H1 (cell line): Measurements from ENCODE around the gene TSPEAR. TPM values are rescaled to one million over a fixed set of nuclear protein-coding genes. Genes with fewer than 3 reads are reported as not detected.

Experiments
- CTCF ChIA-PET: fragments of 300-600 bp; sonication (Branson Sonifier 250); formaldehyde crosslinking; loops from one replicate; lab custom pipeline; 2021; ENCODE audit not compliant: partially characterized antibody; lab: Charles Lee
- POLR2A ChIA-PET: fragments of 300-600 bp; sonication (Branson Sonifier 250); formaldehyde crosslinking; loops from one replicate; lab custom pipeline; 2021; ENCODE audit warnings: inconsistent platforms; ENCODE audit not compliant: partially characterized antibody; lab: Charles Lee
- DNase-seq, 2 experiments: peaks; one replicate each; pipeline versions ENCODE4 v3.0.0 to v3.0.0-alpha.2; 2010 to 2022; ENCODE audit warnings: low spot score in 2 of 2, low read depth in 1 of 2, mixed read lengths in 1 of 2
- FAIRE-seq: peaks from 2 replicates; lab custom pipeline; 2011; peaks lifted over from hg19 to GRCh38; lab: Jason Lieb, UNC
- H2AFZ ChIP-seq: 2 replicates; pipeline ENCODE4 v1.8.1; 2012; ENCODE audit warnings: low read length, inconsistent platforms
- H2AK5ac ChIP-seq: 2 replicates; pipeline ENCODE4 v1.6.1; 2013; ENCODE audit warnings: low read depth, low read length
- H2BK120ac ChIP-seq: replicated peaks from 2 replicates; pipeline ENCODE3; 2013; ENCODE audit warnings: low read depth, low read length, inconsistent platforms
- H2BK12ac ChIP-seq: 2 replicates; pipeline ENCODE4 v1.6.1; 2013; ENCODE audit warnings: low read depth, low read length
- H2BK15ac ChIP-seq: 2 replicates; pipeline ENCODE4 v1.6.1; 2013; ENCODE audit warnings: low read length
- H2BK20ac ChIP-seq: 2 replicates; pipeline ENCODE4 v1.6.1; 2013; ENCODE audit warnings: low read length
- H2BK5ac ChIP-seq: 2 replicates; pipeline ENCODE4 v1.6.1; 2013; ENCODE audit warnings: low read depth, low read length
- H3K14ac ChIP-seq: 2 replicates; pipeline ENCODE4 v1.6.1; 2013; ENCODE audit warnings: inconsistent platforms; ENCODE audit not compliant: insufficient read length
- H3K18ac ChIP-seq: 2 replicates; pipeline ENCODE4 v1.6.1; 2013; ENCODE audit warnings: low read length; ENCODE audit errors: extremely low read depth
- H3K23ac ChIP-seq: 2 replicates; pipeline ENCODE4 v1.6.1; 2013; ENCODE audit warnings: inconsistent platforms; ENCODE audit not compliant: insufficient read length
- H3K23me2 ChIP-seq: 2 replicates; pipeline ENCODE4 v1.6.1; 2013; ENCODE audit warnings: low read depth, low read length
- H3K27ac ChIP-seq: 2 replicates; pipeline ENCODE4 v1.6.1; 2011; ENCODE audit warnings: low read depth, low read length, inconsistent platforms
- H3K27me3 ChIP-seq, 4 experiments: replicated peaks in 1 of 4; 1 replicate in 1 of 4; 2 replicates in 3 of 4; pipeline versions ENCODE4 v1.6.1 to v1.8.1; 2011 to 2013; ENCODE audit warnings: low read length in 3 of 4, mild to moderate bottlenecking in 3 of 4, inconsistent platforms in 2 of 4, mixed read lengths in 2 of 4, moderate library complexity in 1 of 4; ENCODE audit not compliant: control insufficient read depth in 3 of 4, insufficient read depth in 3 of 4; ENCODE audit errors: extremely low read depth in 1 of 4
- H3K36me3 ChIP-seq, 4 experiments: 2 replicates each; pipeline versions ENCODE4 v1.6.1 to v1.8.1; 2011 to 2013; ENCODE audit warnings: mild to moderate bottlenecking in 4 of 4, low read length in 3 of 4, moderate library complexity in 2 of 4, control low read depth in 1 of 4, inconsistent platforms in 1 of 4; ENCODE audit not compliant: insufficient read depth in 4 of 4, control insufficient read depth in 2 of 4
- H3K4ac ChIP-seq: replicated peaks from 2 replicates; pipeline ENCODE3; 2013; ENCODE audit warnings: low read length, low read depth, mixed read lengths, inconsistent platforms; ENCODE audit not compliant: insufficient read length
- H3K4me1 ChIP-seq, 4 experiments: replicated peaks in 1 of 4; 1 replicate in 1 of 4; 2 replicates in 3 of 4; pipeline versions ENCODE4 v1.6.1 to v1.8.1; 2011 to 2013; ENCODE audit warnings: low read length in 3 of 4, inconsistent platforms in 2 of 4, mixed read lengths in 1 of 4; ENCODE audit not compliant: insufficient read depth in 4 of 4, control insufficient read depth in 3 of 4
- H3K4me2 ChIP-seq, 2 experiments: 2 replicates each; pipeline versions ENCODE4 v1.6.1 to v1.8.1; 2011 to 2013; ENCODE audit warnings: low read depth in 2 of 2, low read length in 2 of 2, control low read depth in 1 of 2, inconsistent platforms in 1 of 2, mild to moderate bottlenecking in 1 of 2; ENCODE audit not compliant: insufficient read depth in 1 of 2
- H3K4me3 ChIP-seq, 4 experiments: fragments of 200-600, 300-600 bp in 1 of 4; sonication (generic), shearing (Covaris generic), sonication (Bioruptor Twin) in 1 of 4; 2 replicates each; pipeline versions ENCODE4 v1.5.1 to v1.8.1; 2011 to 2016; ENCODE audit warnings: low read length in 4 of 4, low read depth in 3 of 4, control low read depth in 2 of 4, inconsistent platforms in 2 of 4, mild to moderate bottlenecking in 2 of 4, mixed read lengths in 1 of 4, moderate library complexity in 1 of 4; ENCODE audit not compliant: insufficient read depth in 2 of 4; ENCODE audit errors: extremely low read depth in 1 of 4
- H3K56ac ChIP-seq: replicated peaks from 2 replicates; pipeline ENCODE3; 2013; ENCODE audit warnings: low read depth, mild to moderate bottlenecking, mixed read lengths, low read length, inconsistent platforms; ENCODE audit not compliant: insufficient read length
- H3K79me1 ChIP-seq: 2 replicates; pipeline ENCODE4 v1.6.1; 2013; ENCODE audit warnings: low read depth, low read length, control low read depth
- H3K79me2 ChIP-seq, 2 experiments: 2 replicates each; pipeline versions ENCODE4 v1.6.1 to v1.8.1; 2012 to 2013; ENCODE audit warnings: low read length in 2 of 2, mild to moderate bottlenecking in 2 of 2, inconsistent platforms in 1 of 2; ENCODE audit not compliant: insufficient read depth in 2 of 2, control insufficient read depth in 1 of 2
- H3K9ac ChIP-seq, 4 experiments: replicated peaks in 1 of 4; 1 replicate in 1 of 4; 2 replicates in 3 of 4; pipeline versions ENCODE4 v1.6.1 to v1.8.1; 2011 to 2013; ENCODE audit warnings: low read depth in 3 of 4, low read length in 3 of 4, control low read depth in 2 of 4, mild to moderate bottlenecking in 2 of 4, moderate library complexity in 2 of 4, inconsistent platforms in 1 of 4; ENCODE audit errors: extremely low read depth in 1 of 4
- H3K9me3 ChIP-seq, 2 experiments: 2 replicates each; pipeline versions ENCODE4 v1.6.1 to v1.8.1; 2012 to 2013; ENCODE audit warnings: mild to moderate bottlenecking in 2 of 2, moderate library complexity in 2 of 2, control low read depth in 1 of 2, inconsistent platforms in 1 of 2, low read depth in 1 of 2, low read length in 1 of 2, mixed read lengths in 1 of 2; ENCODE audit not compliant: insufficient read depth in 2 of 2
- H4K20me1 ChIP-seq, 2 experiments: replicated peaks in 1 of 2; 2 replicates each; pipeline versions ENCODE3 to v1.8.1; 2011 to 2013; ENCODE audit warnings: inconsistent platforms in 2 of 2, low read length in 2 of 2, mild to moderate bottlenecking in 1 of 2; ENCODE audit not compliant: insufficient read depth in 2 of 2, control insufficient read depth in 1 of 2
- H4K5ac ChIP-seq: 2 replicates; pipeline ENCODE4 v1.6.1; 2013; ENCODE audit warnings: low read length, low read depth, mixed read lengths, inconsistent platforms; ENCODE audit not compliant: insufficient read length
- H4K8ac ChIP-seq: 2 replicates; pipeline ENCODE4 v1.8.0; 2013; ENCODE audit warnings: mild to moderate bottlenecking, moderate library complexity, low read length, inconsistent platforms; ENCODE audit not compliant: insufficient read depth; ENCODE audit errors: extremely low read depth
- H4K91ac ChIP-seq: replicated peaks from 2 replicates; pipeline ENCODE3; 2013; ENCODE audit warnings: low read length, mixed read lengths, inconsistent platforms; ENCODE audit not compliant: insufficient read length
- POU5F1 ChIP-seq: IDR thresholded peaks from 2 replicates; pipeline ENCODE4 v1.6.1; 2011; ENCODE audit warnings: low read depth, mild to moderate bottlenecking, low read length, moderate library complexity
- TCF12 ChIP-seq: IDR thresholded peaks from 2 replicates; pipeline ENCODE4 v1.6.1; 2011; ENCODE audit warnings: low read depth, mild to moderate bottlenecking, low read length
- YY1 ChIP-seq: IDR thresholded peaks from 2 replicates; pipeline ENCODE4 v1.6.1; 2011; ENCODE audit warnings: low read depth, mild to moderate bottlenecking, low read length
- WGBS, 2 experiments: shearing (Covaris generic) in 1 of 2; methylation state at CpG; one replicate each; pipeline versions ENCODE4 v1.1.6 to v1.1.7; 2013 to 2015; ENCODE audit warnings: low lambda C conversion rate in 2 of 2, mixed read lengths in 2 of 2, inconsistent platforms in 1 of 2, low coverage in 1 of 2, missing lambda C conversion rate in 1 of 2; ENCODE audit not compliant: insufficient replicate concordance in 2 of 2, insufficient coverage in 1 of 2, insufficient read length in 1 of 2; ENCODE audit errors: extremely low coverage in 1 of 2, missing lambda C conversion rate in 1 of 2; 5-methylcytosine and 5-hydroxymethylcytosine counted together
- polyA plus RNA-seq, 7 experiments: library from polyadenylated mRNA; depleted of rRNA in 3 of 7; stranded (reverse) in 5 of 7; unstranded in 2 of 7; fragments of >200 nt in 5 of 7; fragments of 200-250 nt in 2 of 7; gene quantifications; 1 replicate in 5 of 7; 2 replicates in 1 of 7; 4 replicates in 1 of 7; pipeline versions ENCODE4 v1.2.1 to v1.2.3, GENCODE V29; 2011 to 2013; ENCODE audit warnings: missing spikeins in 2 of 7, mixed read lengths in 2 of 7
- total RNA-seq: library from RNA; stranded (reverse); fragmentation: NEBNext Ultra II Directional; extraction: Animal tissue kit (Norgen Biotek cat#: 25700); gene quantifications from 2 replicates; pipeline ENCODE4 v1.2.1, GENCODE V29; 2021
- TF ChIP-seq, protein P1 (sequence below), 3 experiments: IDR thresholded peaks; 1 replicate in 2 of 3; 2 replicates in 1 of 3; pipeline versions ENCODE4 v1.5.1 to v1.6.1; 2011; ENCODE audit warnings: low read length in 3 of 3, mild to moderate bottlenecking in 3 of 3, inconsistent platforms in 2 of 3, low read depth in 1 of 3, moderate library complexity in 1 of 3; ENCODE audit not compliant: insufficient read depth in 1 of 3; ENCODE audit errors: control extremely low read depth in 1 of 3
- TF ChIP-seq, protein P2 (sequence below): IDR thresholded peaks from 2 replicates; pipeline ENCODE4 v1.6.1; 2012; ENCODE audit warnings: inconsistent platforms

Gene TSPEAR
- total and polyA plus RNA-seq, 2 of the 8 experiments (the other 6 are each of a cell fraction or from before 2014, with no cell fraction given) = 0.58 to 0.89 TPM

DNA sequence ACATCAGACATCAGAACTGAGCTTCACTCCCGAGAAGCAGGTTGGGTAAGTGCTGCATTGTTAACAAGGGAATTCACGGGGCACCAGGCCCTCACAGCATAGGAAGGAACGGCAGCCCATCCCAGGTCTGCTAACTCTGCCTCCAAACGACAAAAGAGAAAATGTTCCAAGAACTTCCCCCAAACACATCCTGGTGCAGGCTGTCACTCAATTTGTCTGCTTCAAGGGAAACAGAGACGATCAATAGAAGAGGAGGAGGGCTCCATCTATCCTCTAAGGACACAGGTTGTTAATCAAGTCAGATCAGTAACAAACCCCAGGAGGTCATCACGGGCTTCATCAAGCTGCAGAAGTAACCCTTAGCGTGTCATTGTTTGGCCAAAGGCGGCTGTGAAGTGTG lies 3.5 kb upstream of the TSPEAR start:
- Histone ChIP-seq H2BK20ac (0 out of 2 replicates have a peak overlapping the region, but pooled peaks have one; percentile 56), H2BK15ac (no peak overlapping the region), H4K91ac (no peak overlapping the region), H3K4ac (no peak overlapping the region), H3K18ac (no peak overlapping the region), H2AFZ (no peak overlapping the region), H2AK5ac (no peak overlapping the region), H2BK12ac (no peak overlapping the region; the same call in 1 of the 2 replicates), H3K27me3 (peaks cover 12 to 45% (median 40%) of the 10 kb centered on the region in 4 experiments), H4K20me1 (no peaks in the 10 kb centered on the region), H3K9me3 (no peaks in the 10 kb centered on the region), H3K36me3 (no peaks in the 10 kb centered on the region), H2BK120ac (no peak overlapping the region), H3K9ac (no peak overlapping the region), H3K23me2 (peaks cover 16% of the 10 kb centered on the region), H3K4me1 (peaks cover 5 to 38% (median 21%) of the 10 kb centered on the region in 4 experiments), H3K14ac (no peak overlapping the region), H2BK5ac (no peak overlapping the region), H3K79me2 (no peaks in the 10 kb centered on the region), H3K4me3 (no peak overlapping the region), H3K56ac (no peak overlapping the region), H4K5ac (no peak overlapping the region), H3K23ac (no peak overlapping the region), H4K8ac (no peak overlapping the region), H3K4me2 (no peak overlapping the region; a peak in 1 of 4 replicates), H3K27ac (no peak overlapping the region), H3K79me1 (no peaks in the 10 kb centered on the region)
- whole genome bisulfite sequencing, 2 experiments = 56% methylated on average over 8 of the region's 8 CpGs; no CpG with 5 or more reads in 1 of the 2 experiments
- peak in 1 of 2 experiments; percentile 33 for DNase-seq
- TF ChIP-seq TCF12 (no peak), YY1 (no peak), POU5F1 (no peak)
- TF ChIP-seq, protein P1, sequence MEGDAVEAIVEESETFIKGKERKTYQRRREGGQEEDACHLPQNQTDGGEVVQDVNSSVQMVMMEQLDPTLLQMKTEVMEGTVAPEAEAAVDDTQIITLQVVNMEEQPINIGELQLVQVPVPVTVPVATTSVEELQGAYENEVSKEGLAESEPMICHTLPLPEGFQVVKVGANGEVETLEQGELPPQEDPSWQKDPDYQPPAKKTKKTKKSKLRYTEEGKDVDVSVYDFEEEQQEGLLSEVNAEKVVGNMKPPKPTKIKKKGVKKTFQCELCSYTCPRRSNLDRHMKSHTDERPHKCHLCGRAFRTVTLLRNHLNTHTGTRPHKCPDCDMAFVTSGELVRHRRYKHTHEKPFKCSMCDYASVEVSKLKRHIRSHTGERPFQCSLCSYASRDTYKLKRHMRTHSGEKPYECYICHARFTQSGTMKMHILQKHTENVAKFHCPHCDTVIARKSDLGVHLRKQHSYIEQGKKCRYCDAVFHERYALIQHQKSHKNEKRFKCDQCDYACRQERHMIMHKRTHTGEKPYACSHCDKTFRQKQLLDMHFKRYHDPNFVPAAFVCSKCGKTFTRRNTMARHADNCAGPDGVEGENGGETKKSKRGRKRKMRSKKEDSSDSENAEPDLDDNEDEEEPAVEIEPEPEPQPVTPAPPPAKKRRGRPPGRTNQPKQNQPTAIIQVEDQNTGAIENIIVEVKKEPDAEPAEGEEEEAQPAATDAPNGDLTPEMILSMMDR (IDR thresholded peaks at IDR 0.05; ENCODE audit: control extremely low read depth in 1 of 3, insufficient read depth in 1 of 3, low read depth in 1 of 3, low read length in 3 of 3) = no peak
- TF ChIP-seq, protein P2, sequence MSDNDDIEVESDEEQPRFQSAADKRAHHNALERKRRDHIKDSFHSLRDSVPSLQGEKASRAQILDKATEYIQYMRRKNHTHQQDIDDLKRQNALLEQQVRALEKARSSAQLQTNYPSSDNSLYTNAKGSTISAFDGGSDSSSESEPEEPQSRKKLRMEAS = no peak
- POLR2A ChIA-PET = interaction anchor here (1.2 kb wide), 1 partner anchor 12 kb away, joined by 3 read pairs; no protein-coding TSS in a partner anchor
- FAIRE-seq = no peak
- CTCF ChIA-PET = interaction anchor here (1.0 to 1.7 kb wide), 6 partner anchors 28 to 354 kb away, joined by 3 to 10 read pairs (median 3); no protein-coding TSS in a partner anchor
